ENCODE measurements around the gene ZNF385D.

The ZNF385D gene

GRCh38 chr3:21447476-21448151 is 303.4 kb downstream of the ZNF385D start:
- H3K36me3 ChIP-seq (ENCODE audit: control insufficient read depth, insufficient read depth, low read length): no peaks in the 10 kb centered on the region
- H3K9me3 ChIP-seq (ENCODE audit: control insufficient read depth, insufficient read depth, low read depth, low read length): no peaks in the 10 kb centered on the region
- H3K4me3 ChIP-seq (ENCODE audit: low read depth, low read length): no peak overlapping the region
- no peak overlapping the region for H3K27ac ChIP-seq (ENCODE audit: low read depth, low read length)
- 0 out of 2 replicates have a peak, but pooled peaks cover 2% of the 10 kb centered on the region for H3K4me1 ChIP-seq (ENCODE audit: control insufficient read depth, insufficient read depth, low read length)
- H3K27me3 ChIP-seq (ENCODE audit: control insufficient read depth, insufficient read depth, low read length): no peaks in the 10 kb centered on the region
- no peak overlapping the region for H3K9ac ChIP-seq (ENCODE audit: low read length)

GRCh38 chr3:21446945-21447475 is 304.0 kb downstream of the ZNF385D start:
- H3K27me3 ChIP-seq (ENCODE audit: control insufficient read depth, insufficient read depth, low read length): no peaks in the 10 kb centered on the region
- no peaks in the 10 kb centered on the region for H3K9me3 ChIP-seq (ENCODE audit: control insufficient read depth, insufficient read depth, low read depth, low read length)
- 0 out of 2 replicates have a peak, but pooled peaks cover 3% of the 10 kb centered on the region for H3K4me1 ChIP-seq (ENCODE audit: control insufficient read depth, insufficient read depth, low read length)
- H3K4me3 ChIP-seq (ENCODE audit: low read depth, low read length): no peak overlapping the region
- no peak overlapping the region for H3K27ac ChIP-seq (ENCODE audit: low read depth, low read length)
- H3K36me3 ChIP-seq (ENCODE audit: control insufficient read depth, insufficient read depth, low read length): no peaks in the 10 kb centered on the region
- H3K9ac ChIP-seq (ENCODE audit: low read length): no peak overlapping the region

GRCh38 chr3:21446027-21446426 is 305.0 kb downstream of the ZNF385D start:
- H3K27me3 ChIP-seq (ENCODE audit: control insufficient read depth, insufficient read depth, low read length): no peaks in the 10 kb centered on the region
- no peak overlapping the region for H3K27ac ChIP-seq (ENCODE audit: low read depth, low read length)
- H3K9ac ChIP-seq (ENCODE audit: low read length): no peak overlapping the region
- H3K36me3 ChIP-seq (ENCODE audit: control insufficient read depth, insufficient read depth, low read length): no peaks in the 10 kb centered on the region
- H3K4me3 ChIP-seq (ENCODE audit: low read depth, low read length): no peak overlapping the region
- H3K4me1 ChIP-seq (ENCODE audit: control insufficient read depth, insufficient read depth, low read length): 0 out of 2 replicates have a peak, but pooled peaks cover 7% of the 10 kb centered on the region
- no peaks in the 10 kb centered on the region for H3K9me3 ChIP-seq (ENCODE audit: control insufficient read depth, insufficient read depth, low read depth, low read length)

- no peaks in the 10 kb centered on the region for H3K9me3 ChIP-seq (ENCODE audit: control insufficient read depth, insufficient read depth, low read depth, low read length)
These were observed 309.2 kb downstream of the ZNF385D start for GRCh38 chr3:21441821-21442220.

GRCh38 chr3:21436835-21437234 is 314.2 kb downstream of the ZNF385D start:
- Histone ChIP-seq H3K36me3 (ENCODE audit: control insufficient read depth, insufficient read depth, low read length) (no peaks in the 10 kb centered on the region), H3K9me3 (ENCODE audit: control insufficient read depth, insufficient read depth, low read depth, low read length) (no peaks in the 10 kb centered on the region), H3K4me3 (ENCODE audit: low read depth, low read length) (no peak overlapping the region), H3K4me1 (ENCODE audit: control insufficient read depth, insufficient read depth, low read length) (0 out of 2 replicates have a peak, but pooled peaks cover 3% of the 10 kb centered on the region), H3K9ac (ENCODE audit: low read length) (no peak overlapping the region), H3K27ac (ENCODE audit: low read depth, low read length) (no peak overlapping the region), H3K27me3 (ENCODE audit: control insufficient read depth, insufficient read depth, low read length) (no peaks in the 10 kb centered on the region)

More at GRCh38 chr3:21441821-21442220, 309.2 kb downstream of the ZNF385D start:
- Histone ChIP-seq H3K4me3 (ENCODE audit: low read depth, low read length) (no peak overlapping the region), H3K27ac (ENCODE audit: low read depth, low read length) (no peak overlapping the region), H3K27me3 (ENCODE audit: control insufficient read depth, insufficient read depth, low read length) (no peaks in the 10 kb centered on the region), H3K9ac (ENCODE audit: low read length) (no peak overlapping the region), H3K36me3 (ENCODE audit: control insufficient read depth, insufficient read depth, low read length) (no peaks in the 10 kb centered on the region), H3K4me1 (ENCODE audit: control insufficient read depth, insufficient read depth, low read length) (0 out of 2 replicates have a peak, but pooled peaks cover 7% of the 10 kb centered on the region)

GRCh38 chr3:21435871-21436270 is 315.1 kb downstream of the ZNF385D start:
- Histone ChIP-seq H3K9ac (ENCODE audit: low read length) (no peak overlapping the region), H3K4me3 (ENCODE audit: low read depth, low read length) (no peak overlapping the region), H3K27ac (ENCODE audit: low read depth, low read length) (no peak overlapping the region), H3K27me3 (ENCODE audit: control insufficient read depth, insufficient read depth, low read length) (no peaks in the 10 kb centered on the region), H3K4me1 (ENCODE audit: control insufficient read depth, insufficient read depth, low read length) (no peaks in the 10 kb centered on the region), H3K36me3 (ENCODE audit: control insufficient read depth, insufficient read depth, low read length) (no peaks in the 10 kb centered on the region), H3K9me3 (ENCODE audit: control insufficient read depth, insufficient read depth, low read depth, low read length) (no peaks in the 10 kb centered on the region)

- Histone ChIP-seq H3K9me3 (ENCODE audit: control insufficient read depth, insufficient read depth, low read depth, low read length) (no peaks in the 10 kb centered on the region), H3K9ac (ENCODE audit: low read length) (no peak overlapping the region), H3K4me1 (ENCODE audit: control insufficient read depth, insufficient read depth, low read length) (no peaks in the 10 kb centered on the region), H3K4me3 (ENCODE audit: low read depth, low read length) (no peak overlapping the region), H3K27me3 (ENCODE audit: control insufficient read depth, insufficient read depth, low read length) (no peaks in the 10 kb centered on the region), H3K27ac (ENCODE audit: low read depth, low read length) (no peak overlapping the region), H3K36me3 (ENCODE audit: control insufficient read depth, insufficient read depth, low read length) (no peaks in the 10 kb centered on the region)
These were observed 316.7 kb downstream of the ZNF385D start for GRCh38 chr3:21434310-21434709.

- no peaks in the 10 kb centered on the region for H3K9me3 ChIP-seq (ENCODE audit: control insufficient read depth, insufficient read depth, low read depth, low read length)
- no peaks in the 10 kb centered on the region for H3K4me1 ChIP-seq (ENCODE audit: control insufficient read depth, insufficient read depth, low read length)
- no peak overlapping the region for H3K9ac ChIP-seq (ENCODE audit: low read length)
- no peaks in the 10 kb centered on the region for H3K27me3 ChIP-seq (ENCODE audit: control insufficient read depth, insufficient read depth, low read length)
- H3K4me3 ChIP-seq (ENCODE audit: low read depth, low read length): no peak overlapping the region
- H3K27ac ChIP-seq (ENCODE audit: low read depth, low read length): no peak overlapping the region
- no peaks in the 10 kb centered on the region for H3K36me3 ChIP-seq (ENCODE audit: control insufficient read depth, insufficient read depth, low read length)
These were observed 317.3 kb downstream of the ZNF385D start for GRCh38 chr3:21433751-21434150.

- Histone ChIP-seq H3K27me3 (ENCODE audit: control insufficient read depth, insufficient read depth, low read length) (no peaks in the 10 kb centered on the region), H3K9me3 (ENCODE audit: control insufficient read depth, insufficient read depth, low read depth, low read length) (no peaks in the 10 kb centered on the region), H3K4me3 (ENCODE audit: low read depth, low read length) (no peak overlapping the region), H3K27ac (ENCODE audit: low read depth, low read length) (no peak overlapping the region), H3K36me3 (ENCODE audit: control insufficient read depth, insufficient read depth, low read length) (no peaks in the 10 kb centered on the region), H3K4me1 (ENCODE audit: control insufficient read depth, insufficient read depth, low read length) (no peaks in the 10 kb centered on the region), H3K9ac (ENCODE audit: low read length) (no peak overlapping the region)
These were observed 324.1 kb downstream of the ZNF385D start for GRCh38 chr3:21426920-21427319.

GRCh38 chr3:21425715-21426114 is 325.3 kb downstream of the ZNF385D start:
- Histone ChIP-seq H3K9me3 (ENCODE audit: control insufficient read depth, insufficient read depth, low read depth, low read length) (no peaks in the 10 kb centered on the region), H3K4me1 (ENCODE audit: control insufficient read depth, insufficient read depth, low read length) (no peaks in the 10 kb centered on the region), H3K27ac (ENCODE audit: low read depth, low read length) (no peak overlapping the region), H3K36me3 (ENCODE audit: control insufficient read depth, insufficient read depth, low read length) (no peaks in the 10 kb centered on the region), H3K9ac (ENCODE audit: low read length) (no peak overlapping the region), H3K27me3 (ENCODE audit: control insufficient read depth, insufficient read depth, low read length) (no peaks in the 10 kb centered on the region), H3K4me3 (ENCODE audit: low read depth, low read length) (no peak overlapping the region)

- Histone ChIP-seq H3K36me3 (ENCODE audit: control insufficient read depth, insufficient read depth, low read length) (no peaks in the 10 kb centered on the region), H3K27ac (ENCODE audit: low read depth, low read length) (no peak overlapping the region), H3K9me3 (ENCODE audit: control insufficient read depth, insufficient read depth, low read depth, low read length) (no peaks in the 10 kb centered on the region), H3K4me1 (ENCODE audit: control insufficient read depth, insufficient read depth, low read length) (no peaks in the 10 kb centered on the region), H3K27me3 (ENCODE audit: control insufficient read depth, insufficient read depth, low read length) (no peaks in the 10 kb centered on the region), H3K4me3 (ENCODE audit: low read depth, low read length) (no peak overlapping the region), H3K9ac (ENCODE audit: low read length) (no peak overlapping the region)
These were observed 329.9 kb downstream of the ZNF385D start for GRCh38 chr3:21421096-21421495.

Measured in HUES6 (cell line).